ENCODE results near the gene VARS1. TPM values are rescaled to one million over a fixed set of nuclear protein-coding genes. Genes with fewer than 3 reads are reported as not detected.

VARS1 gene
- total RNA-seq, 1 donor from 2014 or later: 104 TPM

- Mint-ChIP-seq H3K27me3 (no peaks in the 10 kb centered on the region), H3K27ac (no peak overlapping the region), H3K9me3 (no peaks in the 10 kb centered on the region), H3K36me3 (no peaks in the 10 kb centered on the region), H3K4me1 (ENCODE audit: unreplicated experiment) (peaks cover 5% of the 10 kb centered on the region), H3K4me3 (no peak overlapping the region)
- DNase-seq (ENCODE audit: extremely low spot score, unreplicated experiment): no peak
- TF ChIP-seq CTCF (conservative IDR thresholded peaks at IDR 0.05): peak; percentile 76
Observed at GRCh38 chr6:31769684-31770371, 25.7 kb downstream of the VARS1 start.

- no peak for DNase-seq (ENCODE audit: extremely low spot score, unreplicated experiment)
- Mint-ChIP-seq H3K9me3 (no peaks in the 10 kb centered on the region), H3K36me3 (peaks cover 5% of the 10 kb centered on the region), H3K4me3 (no peak overlapping the region), H3K4me1 (ENCODE audit: unreplicated experiment) (peaks cover 10% of the 10 kb centered on the region), H3K27me3 (no peaks in the 10 kb centered on the region), H3K27ac (no peak overlapping the region)
- no peak for TF ChIP-seq CTCF (conservative IDR thresholded peaks at IDR 0.05)
Observed at GRCh38 chr6:31768363-31769257, 26.9 kb downstream of the VARS1 start.

- no peak overlapping the region for H3K27ac Mint-ChIP-seq
- peaks cover 16% of the 10 kb centered on the region for H3K4me1 Mint-ChIP-seq (ENCODE audit: unreplicated experiment)
- no peak for DNase-seq (ENCODE audit: extremely low spot score, unreplicated experiment)
- no peaks in the 10 kb centered on the region for H3K9me3 Mint-ChIP-seq
- TF ChIP-seq CTCF (conservative IDR thresholded peaks at IDR 0.05): no peak
- peaks cover 10% of the 10 kb centered on the region for H3K36me3 Mint-ChIP-seq
- H3K4me3 Mint-ChIP-seq: no peak overlapping the region
- no peaks in the 10 kb centered on the region for H3K27me3 Mint-ChIP-seq
Observed at GRCh38 chr6:31767096-31767645, 28.4 kb downstream of the VARS1 start.

- no peak for TF ChIP-seq CTCF (conservative IDR thresholded peaks at IDR 0.05)
- H3K27me3 Mint-ChIP-seq: no peaks in the 10 kb centered on the region
- H3K9me3 Mint-ChIP-seq: no peaks in the 10 kb centered on the region
- H3K4me1 Mint-ChIP-seq (ENCODE audit: unreplicated experiment): peaks cover 16% of the 10 kb centered on the region
- peak overlapping the region; percentile 61 for H3K4me3 Mint-ChIP-seq
- DNase-seq (ENCODE audit: extremely low spot score, unreplicated experiment): no peak
- peaks cover 16% of the 10 kb centered on the region for H3K36me3 Mint-ChIP-seq
- H3K27ac Mint-ChIP-seq: no peak overlapping the region
Observed at GRCh38 chr6:31765910-31766794, 29.4 kb downstream of the VARS1 start.

- no peaks in the 10 kb centered on the region for H3K9me3 Mint-ChIP-seq
Observed at GRCh38 chr6:31765559-31765909, 30.0 kb downstream of the VARS1 start.

More at GRCh38 chr6:31765559-31765909, 30.0 kb downstream of the VARS1 start:
- Mint-ChIP-seq H3K27ac (no peak overlapping the region), H3K36me3 (peaks cover 21% of the 10 kb centered on the region), H3K27me3 (no peaks in the 10 kb centered on the region), H3K4me1 (ENCODE audit: unreplicated experiment) (peaks cover 16% of the 10 kb centered on the region), H3K4me3 (no peak overlapping the region)
- no peak for DNase-seq (ENCODE audit: extremely low spot score, unreplicated experiment)
- TF ChIP-seq CTCF (conservative IDR thresholded peaks at IDR 0.05): no peak
